Colon (tissue), 2 donors: ENCODE data around the gene HSD17B13.
"Not testable (repeated sequence)": the region's sequence is repeated elsewhere in the genome, so short reads cannot be mapped to it uniquely, and the experiment has no call there.

Experiments used
- FAIRE-seq: peaks from 2 replicates; lab custom pipeline; 2012; peaks lifted over from hg19 to GRCh38; lab: Jason Lieb, UNC
- donor health status: control.
- donor health status: control.

Gene HSD17B13, protein sequence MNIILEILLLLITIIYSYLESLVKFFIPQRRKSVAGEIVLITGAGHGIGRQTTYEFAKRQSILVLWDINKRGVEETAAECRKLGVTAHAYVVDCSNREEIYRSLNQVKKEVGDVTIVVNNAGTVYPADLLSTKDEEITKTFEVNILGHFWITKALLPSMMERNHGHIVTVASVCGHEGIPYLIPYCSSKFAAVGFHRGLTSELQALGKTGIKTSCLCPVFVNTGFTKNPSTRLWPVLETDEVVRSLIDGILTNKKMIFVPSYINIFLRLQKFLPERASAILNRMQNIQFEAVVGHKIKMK

DNA sequence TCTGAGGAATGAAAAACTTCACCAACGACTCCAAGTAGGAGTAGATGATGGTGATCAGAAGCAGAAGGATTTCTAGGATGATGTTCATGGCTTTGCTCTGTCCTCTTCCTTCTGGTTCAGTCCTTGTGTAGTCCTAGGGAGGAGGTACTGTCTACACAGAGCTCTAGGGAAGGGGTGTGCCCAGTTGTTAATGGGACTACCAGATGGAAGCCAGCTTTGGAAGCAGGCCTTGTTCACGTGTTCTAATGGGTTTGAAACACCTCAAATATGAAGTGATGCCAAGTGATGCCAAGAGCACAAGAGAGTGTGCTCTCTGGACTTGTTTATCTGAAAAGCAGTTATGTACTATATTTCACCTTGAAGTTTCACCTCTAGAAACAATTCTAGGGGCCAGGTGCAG is at the start of gene HSD17B13:
Gene HSD17B13, minus strand, starts transcription at position 129 of the 400 bp plus-strand sequence. Its CDS starts 41 bp downstream, at position 88.
- no peak for FAIRE-seq

DNA sequence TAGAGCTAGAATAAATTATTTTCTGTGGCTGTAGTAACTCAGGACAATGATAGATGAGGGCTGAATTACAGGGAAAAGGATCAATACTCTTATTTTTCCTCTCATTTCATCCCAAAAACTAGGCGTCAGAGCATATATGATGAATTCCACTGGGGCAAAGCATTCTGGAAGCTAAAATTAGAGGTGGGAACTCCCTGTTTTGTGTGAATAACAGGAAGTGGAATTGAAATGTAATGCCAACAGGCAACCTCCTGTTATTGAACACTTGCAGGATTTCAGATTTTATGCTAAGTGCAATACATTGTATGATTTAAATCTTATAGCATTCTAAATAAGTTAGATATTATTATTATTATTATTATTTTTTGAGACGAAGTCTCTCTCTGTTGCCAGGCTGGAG is 47.4 kb upstream of the HSD17B13 start:
- no peak for FAIRE-seq

DNA sequence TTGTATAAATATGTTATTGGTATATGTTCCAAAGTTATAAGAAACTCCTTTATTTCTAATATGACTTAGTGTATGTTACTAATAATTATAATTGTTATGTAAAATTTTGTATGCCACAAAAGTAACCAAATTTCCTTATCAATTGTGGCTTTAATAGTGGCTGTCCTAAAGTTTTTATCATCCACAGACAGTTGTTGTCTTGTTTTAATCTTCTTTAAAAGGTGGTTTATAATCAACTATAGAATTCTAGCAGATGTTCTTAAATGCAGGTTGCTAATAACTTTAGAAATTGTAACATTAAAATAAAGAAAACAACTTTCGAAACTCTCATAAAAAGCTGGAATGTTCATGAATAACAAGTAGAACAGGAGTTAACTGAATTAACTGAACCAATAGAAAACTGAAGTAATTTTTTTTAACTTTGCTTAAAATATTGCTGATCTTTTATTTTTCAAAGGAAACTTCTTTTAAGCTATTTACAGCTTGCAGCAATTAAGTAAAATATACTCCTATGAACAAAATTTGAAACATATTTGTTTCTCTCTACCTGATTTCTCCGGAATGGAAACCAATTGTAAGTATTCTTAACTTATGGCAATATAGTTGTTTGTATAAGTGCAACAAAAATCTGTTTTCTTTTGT is 44.0 kb upstream of the HSD17B13 start:
- FAIRE-seq: peak; percentile 53

DNA sequence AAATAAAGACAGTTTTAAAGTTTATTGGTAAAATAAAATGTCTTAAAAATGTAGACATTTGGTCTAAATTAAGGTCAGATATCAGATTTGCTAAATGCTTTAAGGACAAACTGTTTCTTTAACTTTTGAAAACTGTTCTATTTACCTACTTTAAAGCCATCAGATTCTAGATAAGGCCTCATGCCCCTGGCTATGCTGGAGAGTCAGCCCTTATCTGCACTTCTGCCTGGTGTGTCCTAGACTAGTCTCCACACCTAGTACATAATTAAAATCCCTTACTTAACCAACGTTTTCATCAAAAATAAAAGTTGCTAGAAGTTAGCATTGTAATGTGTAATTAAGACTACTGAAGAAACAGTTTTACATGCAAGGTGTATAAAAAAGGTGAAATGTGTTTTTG is 42.7 kb upstream of the HSD17B13 start:
- no peak for FAIRE-seq

DNA sequence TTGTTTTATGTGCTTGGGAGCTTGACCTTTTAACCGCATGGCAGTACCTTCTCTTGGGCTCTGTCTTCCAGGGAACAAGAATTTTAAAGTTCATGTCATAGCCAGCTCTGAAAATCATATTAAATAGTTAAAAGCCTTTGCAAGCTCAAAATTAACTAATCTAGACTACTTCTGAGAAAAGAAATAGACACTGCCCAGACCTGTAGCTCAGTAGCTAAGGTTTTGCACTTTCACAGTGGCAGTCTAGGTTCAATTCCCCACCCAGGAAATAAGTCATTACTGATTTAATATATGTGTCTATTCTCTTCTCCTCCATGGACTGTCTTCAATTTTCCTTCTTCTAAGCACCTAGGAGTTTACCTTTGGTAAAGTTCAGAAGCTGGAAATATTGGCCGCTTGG is 40.9 kb upstream of the HSD17B13 start:
- FAIRE-seq: no peak

DNA sequence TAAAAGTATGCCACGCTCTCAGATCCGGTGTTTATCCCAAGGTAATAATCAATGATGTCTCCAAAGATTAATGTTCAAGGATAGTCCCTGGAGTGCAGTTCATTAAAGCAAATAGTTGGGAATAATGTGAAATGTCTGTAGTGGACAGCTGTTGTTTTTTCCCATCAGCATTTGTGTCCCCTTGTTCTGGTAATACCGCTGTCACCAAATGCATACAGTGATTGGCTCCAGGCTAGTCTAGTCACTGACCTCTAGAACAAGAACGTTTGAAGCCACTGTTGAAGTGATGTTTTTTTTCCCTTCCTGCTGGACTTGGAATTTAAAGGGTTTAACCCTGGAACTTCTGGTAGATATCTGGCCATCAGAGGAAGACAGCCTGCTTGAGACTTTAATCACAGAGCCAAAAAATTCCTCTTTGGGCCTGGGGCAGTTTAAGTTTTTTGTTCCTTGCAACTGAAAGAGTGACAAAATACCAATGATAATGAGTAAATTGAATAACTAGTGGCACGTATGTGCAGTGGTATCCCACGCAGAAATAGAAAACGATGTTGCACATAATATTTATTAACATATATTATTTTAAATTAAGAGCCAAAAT is 37.8 kb upstream of the HSD17B13 start:
- FAIRE-seq: no peak

DNA sequence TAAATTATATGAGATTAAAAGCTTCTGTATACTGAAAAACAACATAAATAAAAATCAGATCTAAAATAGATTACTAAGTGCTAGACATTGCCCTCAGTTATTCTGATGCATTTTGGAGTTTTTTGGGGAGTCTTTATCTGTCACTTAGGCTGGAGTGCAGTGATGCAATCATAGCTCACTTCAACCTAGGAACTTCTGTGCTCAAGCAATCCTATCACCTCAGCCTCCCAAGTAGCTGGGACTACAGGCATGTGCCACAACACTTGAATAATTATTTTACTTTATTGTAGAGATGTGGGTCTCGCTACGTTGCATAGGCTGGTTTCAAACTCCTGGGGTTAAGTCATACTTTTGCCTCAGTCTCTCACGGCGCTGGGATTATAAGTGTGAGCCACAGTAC is 36.6 kb upstream of the HSD17B13 start:
- FAIRE-seq: no peak

DNA sequence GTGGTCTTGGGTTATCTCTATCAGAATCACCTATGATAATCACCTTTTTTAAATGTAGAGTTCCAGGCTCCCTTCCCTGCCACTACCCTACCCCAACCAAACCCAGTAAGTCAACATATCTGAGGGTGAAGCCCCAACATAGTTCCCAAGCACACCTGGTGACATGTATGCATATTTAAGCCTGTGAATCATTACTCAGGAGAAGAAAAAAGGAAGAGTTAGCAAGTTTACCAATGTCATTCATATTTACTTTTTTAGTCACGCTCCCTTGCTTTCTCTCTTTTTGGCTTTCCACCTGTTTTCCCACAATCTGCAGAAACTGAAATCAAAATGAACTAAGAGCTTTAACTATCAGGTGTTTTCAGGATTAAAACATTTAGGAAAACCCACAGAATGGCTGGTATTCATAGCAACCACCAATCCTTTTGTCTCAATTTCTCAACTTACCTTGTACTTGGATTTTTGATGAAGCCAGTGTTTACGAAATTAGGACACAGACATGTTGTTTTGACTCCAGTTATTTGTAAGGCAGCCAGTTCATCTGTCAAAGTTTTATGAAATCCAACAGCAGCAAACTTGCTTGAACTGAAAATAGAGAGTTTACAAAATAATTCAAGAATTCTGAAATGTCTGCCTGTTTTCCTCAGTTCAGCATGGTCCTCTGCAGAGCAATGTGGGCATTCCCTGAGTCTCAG is 34.3 kb upstream of the HSD17B13 start:
- FAIRE-seq: no peak

DNA sequence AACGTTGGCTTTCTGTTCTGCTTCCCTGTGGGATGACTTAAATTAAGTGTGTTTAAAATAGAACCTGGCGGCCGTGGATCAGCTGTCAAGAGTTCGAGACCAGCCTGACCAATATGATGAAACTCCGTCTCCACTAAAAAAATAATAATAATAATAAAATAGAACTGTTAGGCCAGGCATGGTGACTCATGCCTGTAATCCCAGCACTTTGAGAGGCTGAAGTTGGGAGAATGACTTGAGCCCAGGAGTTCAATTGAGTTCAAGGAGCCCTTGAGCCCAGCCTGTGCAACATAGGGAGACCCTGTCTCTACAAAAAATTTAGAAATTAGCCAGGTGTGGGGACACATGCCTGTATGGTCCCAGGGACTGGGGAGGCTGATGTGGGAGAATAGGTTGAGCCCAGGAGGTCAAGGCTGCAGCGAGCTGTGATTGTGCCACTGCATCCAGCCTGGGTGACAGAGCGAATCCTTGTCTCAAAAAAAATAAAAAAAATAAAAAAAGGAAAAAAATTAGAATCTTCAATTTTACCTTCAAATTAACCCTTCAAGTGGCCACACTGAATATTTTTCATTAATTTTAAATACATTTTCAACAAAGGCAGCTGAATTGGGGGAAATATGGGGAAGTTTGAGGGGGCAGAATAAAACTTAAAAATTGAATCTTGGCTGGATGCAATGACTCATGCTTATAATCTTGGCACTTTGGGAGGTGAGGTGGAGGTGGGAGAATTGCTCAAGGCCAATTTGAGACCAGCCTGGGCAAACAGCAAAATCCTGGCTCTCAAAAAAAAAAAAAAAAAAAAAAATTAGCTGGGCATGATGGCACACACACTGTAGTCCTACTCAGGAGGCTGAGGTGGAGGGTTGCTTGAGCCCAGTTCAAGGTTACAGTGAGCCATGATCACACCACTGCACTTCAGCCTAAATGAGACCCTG is 31.8 kb upstream of the HSD17B13 start:
- no peak for FAIRE-seq

DNA sequence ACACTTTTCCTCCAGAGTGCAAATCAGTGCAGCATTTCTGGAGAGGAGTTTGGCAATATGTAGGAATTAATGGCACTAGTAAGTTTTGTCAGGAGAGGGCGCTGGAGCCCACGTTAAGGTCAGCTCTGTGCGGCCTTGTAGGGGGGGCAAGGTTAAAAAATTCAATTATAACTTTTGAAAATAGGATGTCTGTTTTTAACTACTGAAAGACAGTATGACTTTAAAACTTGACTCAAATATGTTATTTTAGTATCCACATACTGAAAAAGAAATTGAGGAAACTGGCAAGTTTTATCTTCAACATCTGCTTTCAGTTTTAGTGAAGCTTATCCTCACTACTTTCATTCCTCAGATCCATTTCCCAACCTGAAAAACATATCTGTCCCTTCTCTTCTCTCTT is 30.9 kb upstream of the HSD17B13 start:
- FAIRE-seq: no peak

DNA sequence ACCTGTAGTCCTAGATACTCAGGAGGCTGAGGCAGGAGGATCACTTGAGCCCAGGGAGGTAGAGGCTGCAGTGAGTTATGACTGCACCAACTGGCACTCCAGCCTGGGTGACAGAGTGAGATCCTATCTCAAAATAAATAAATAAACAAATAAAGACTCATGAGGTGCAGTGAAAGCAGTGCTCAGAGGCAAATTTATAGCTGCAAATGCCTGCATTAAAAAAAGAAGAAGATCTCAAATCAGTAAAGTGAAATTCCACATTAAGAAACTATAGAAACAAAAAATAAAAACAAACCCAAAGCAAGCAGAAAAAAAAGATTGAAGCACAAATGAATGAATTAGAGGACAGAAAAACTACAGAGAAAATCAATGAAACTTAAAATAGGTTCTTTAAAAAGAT is 22.5 kb upstream of the HSD17B13 start:
- no peak for FAIRE-seq

DNA sequence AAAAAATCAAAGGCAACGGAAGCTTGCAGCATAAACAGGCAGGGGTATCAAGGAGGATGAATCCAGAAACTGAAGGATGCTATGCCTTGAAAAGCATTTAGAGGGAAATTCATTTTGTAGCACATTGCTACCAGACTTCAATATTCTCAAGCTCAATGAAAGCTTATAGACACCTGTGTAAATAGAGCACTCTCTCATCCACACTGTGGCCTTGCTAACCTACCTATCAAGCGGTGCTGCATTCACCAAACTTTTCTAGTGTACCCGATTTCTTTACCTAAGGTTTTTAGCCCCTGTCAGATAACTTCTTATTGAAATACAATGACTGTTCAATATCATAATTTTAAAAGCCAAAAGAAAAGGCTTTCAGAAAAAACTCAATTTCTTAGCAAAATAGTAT is 20.2 kb upstream of the HSD17B13 start:
- no peak for FAIRE-seq

DNA sequence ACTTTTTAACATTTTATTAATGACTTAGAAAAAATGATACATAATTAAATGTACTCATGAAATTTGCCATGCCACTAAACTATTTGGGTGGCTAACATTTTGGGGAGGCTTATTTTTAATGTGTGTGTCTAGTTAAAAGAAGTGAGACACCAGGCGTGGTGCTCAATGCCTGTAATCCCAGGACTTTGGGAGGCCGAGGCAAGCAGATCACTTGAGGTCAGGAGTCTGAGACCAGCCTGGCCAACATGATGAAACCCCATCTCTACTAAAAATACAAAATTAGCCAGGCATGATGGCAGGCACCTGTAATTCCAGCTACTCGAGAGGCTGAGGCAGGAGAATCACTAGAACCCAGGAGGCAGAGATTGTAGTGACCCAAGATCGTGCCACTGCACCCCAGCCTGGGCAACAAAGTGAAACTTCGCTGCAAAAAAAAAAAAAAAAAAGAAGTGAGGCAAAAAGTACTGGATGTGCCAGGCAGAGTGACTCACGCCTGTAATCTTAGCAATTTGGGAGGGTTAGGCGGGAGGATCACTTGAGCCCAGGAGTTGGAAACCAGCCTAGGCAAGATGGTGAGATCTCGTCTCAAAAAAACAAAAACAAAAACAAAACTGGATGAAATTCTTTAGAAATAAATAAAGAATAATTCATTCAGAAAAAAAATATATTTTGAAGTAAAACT is 19.4 kb upstream of the HSD17B13 start:
- not testable (repeated sequence) for FAIRE-seq

DNA sequence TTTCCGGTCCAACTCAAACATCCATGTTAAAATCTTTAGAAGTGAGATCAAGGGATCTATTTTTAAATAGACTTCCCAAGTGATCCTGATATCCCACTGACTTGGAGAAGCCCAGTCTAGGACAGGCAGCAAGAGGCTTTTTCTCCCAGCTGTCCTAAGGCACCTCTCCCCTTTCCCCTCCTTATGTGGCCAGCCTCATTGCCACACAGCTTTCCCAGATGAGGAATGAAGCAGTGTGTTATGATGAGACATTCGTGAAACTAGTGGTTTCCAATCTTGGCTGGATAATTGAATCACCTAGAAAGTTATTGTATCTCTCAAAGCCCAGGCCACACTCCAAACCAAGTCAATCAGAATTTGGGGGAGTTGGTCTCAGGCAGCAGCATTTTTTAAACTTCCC is 16.8 kb upstream of the HSD17B13 start:
- FAIRE-seq: no peak

DNA sequence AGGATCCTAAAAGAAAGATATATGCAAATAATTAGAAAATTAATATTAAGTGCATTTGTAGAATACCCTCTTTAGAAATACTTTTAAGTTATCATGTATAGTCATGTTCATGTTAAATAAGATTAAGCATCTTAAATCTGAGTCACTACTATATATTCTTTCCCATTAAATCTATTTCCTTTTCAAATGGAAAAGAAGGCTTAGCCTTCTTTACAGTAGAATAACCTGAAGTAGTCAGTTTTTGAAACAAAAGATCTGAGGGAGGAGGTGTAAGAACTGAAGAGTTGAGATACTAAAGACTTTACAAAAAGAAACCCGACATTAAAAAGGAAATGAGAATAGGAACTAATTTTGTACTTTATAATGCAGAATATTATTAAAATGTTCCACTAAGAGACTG is 14.7 kb upstream of the HSD17B13 start:
- no peak for FAIRE-seq

DNA sequence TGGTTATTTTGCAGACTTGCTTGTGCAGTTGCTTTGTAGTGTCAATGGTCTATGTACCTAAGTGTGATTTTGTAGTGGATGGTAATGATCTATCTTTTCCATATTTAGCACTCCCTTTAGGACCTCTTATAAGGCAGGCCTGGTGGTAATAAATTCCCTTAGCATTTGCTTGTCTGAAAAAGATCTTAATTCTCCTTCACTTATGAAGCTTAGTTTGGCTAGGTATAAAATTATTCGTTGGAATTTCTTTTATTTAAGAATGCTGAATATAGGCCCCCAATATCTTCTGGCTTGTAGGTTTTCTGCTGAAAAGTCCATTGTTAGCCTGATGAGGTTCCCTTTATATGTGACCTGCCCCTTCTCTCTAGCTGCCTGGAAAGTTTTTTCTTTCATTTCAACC is 10.6 kb upstream of the HSD17B13 start:
- FAIRE-seq: no peak

DNA sequence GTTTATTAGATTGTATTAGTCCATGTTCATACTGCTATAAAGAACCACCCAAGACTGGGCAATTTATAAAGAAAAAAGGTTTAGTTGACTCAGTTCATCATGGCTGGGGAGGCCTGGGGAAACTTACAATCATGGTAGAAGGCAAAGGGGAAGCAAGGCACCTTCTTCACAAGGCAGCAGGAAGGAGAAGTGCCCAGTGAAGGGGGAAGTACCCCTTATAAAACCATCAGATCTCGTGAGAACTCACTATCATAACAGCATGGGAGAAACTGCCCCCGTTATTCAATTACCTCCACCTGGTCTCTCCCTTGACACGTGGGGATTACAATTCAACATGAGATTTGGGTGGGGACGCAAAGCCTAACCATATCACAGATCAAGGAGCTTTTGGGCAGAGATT is 8.1 kb upstream of the HSD17B13 start:
- no peak for FAIRE-seq

DNA sequence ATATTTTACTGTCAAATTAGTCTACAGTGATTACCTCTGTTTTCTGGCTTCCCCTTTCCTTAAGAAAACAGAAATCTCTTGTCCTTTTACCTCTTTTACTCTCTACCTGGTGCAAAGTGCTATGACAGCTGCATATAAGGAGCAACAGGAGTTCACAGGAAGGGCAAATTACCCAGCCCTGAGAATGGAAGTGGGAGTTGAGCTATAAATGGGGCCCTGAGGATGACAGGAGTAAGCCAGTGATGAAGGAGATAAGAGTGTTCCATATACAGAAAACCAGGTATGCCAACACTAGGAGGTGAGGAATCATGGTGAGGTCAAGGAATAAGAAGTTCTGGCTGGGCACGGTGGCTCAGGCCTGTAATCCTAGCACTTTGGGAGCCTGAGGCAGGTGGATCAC is 4.5 kb upstream of the HSD17B13 start:
- FAIRE-seq: no peak

DNA sequence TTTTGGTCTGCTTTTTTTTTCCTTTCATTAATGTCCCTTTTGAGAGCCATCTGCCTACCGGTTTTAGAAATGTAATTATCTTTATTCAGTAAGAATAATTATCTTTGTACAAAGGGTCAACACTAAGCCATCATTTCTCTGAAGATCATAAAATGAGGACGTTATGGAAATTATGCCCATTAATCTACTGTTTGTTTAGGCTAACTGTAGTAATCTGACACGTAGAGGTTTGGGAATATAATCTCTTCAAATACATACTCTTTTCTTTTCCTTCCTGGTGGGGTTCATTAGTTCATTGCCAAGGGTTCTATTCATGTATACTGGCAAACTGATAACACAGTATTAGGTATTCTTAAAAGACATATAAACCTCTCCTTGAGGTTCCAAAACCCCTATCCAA is 3.8 kb upstream of the HSD17B13 start:
- no peak for FAIRE-seq

DNA sequence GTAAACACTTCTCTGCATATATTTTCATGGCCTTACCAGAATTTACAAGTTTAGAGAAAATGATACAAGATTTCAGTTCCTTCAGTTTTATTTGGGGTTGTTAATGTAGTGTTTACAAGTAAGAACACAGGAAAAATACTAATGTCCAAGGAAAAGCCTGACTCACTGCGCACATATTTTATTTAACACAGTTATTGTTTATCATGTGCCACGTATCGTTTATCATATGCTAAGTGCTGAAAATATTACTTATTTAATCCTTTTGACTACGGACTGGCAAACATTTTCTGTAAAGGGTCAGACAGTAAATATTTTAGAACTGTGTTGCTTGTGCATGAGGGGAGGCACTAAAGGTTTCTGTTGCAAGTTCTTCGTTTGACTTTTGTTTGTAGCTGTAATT is 794 bp downstream of the HSD17B13 start:
- FAIRE-seq: no peak

DNA sequence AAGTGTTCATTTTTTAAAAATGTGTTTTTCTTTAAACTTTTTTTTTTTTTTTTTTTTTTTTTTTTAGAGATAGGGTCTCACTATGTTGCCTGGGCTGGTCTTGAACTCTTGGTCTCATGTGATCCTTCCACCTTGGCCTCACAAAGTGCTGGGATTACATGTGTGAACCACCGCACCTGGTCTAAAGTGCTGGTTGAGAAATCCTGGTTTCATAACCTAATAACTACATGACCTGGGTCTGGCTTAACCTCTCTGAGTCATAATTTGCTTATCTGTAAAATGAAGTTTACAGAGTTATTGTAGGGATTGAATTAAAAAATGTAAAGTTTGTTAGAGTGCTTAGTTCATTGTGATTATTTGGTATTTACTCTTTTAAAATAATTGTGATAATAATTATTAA is 5.2 kb downstream of the HSD17B13 start:
- no peak for FAIRE-seq
